Neural cell (in vitro differentiated cells): ENCODE measurements around the gene UQCC3. TPM values are rescaled to one million over a fixed set of nuclear protein-coding genes. Genes with fewer than 3 reads are reported as not detected.

Experiments used
- H2AFZ ChIP-seq: fragments of 200-600, 300-800 bp; sonication (generic), shearing (Covaris generic); 2 replicates; pipeline ENCODE4 v1.6.0; 2014; ENCODE audit warnings: low read depth, mild to moderate bottlenecking, antibody characterized with exemption, low read length, moderate library complexity
- H3F3A ChIP-seq: fragments of 200-600 bp; shearing (Covaris generic); 2 replicates; pipeline ENCODE4 v1.6.1; 2016; ENCODE audit warnings: mild to moderate bottlenecking, moderate library complexity, mixed read lengths, antibody characterized with exemption, low read length; ENCODE audit not compliant: insufficient read depth, poor library complexity, severe bottlenecking
- H3K27ac ChIP-seq: fragments of 200-600, 300-800 bp; sonication (generic), shearing (Covaris generic); 2 replicates; pipeline ENCODE4 v1.5.1; 2014; ENCODE audit warnings: mild to moderate bottlenecking, low read length, moderate library complexity
- H3K27me3 ChIP-seq: fragments of 300-800, 200-600 bp; sonication (generic), shearing (Covaris generic); 2 replicates; pipeline ENCODE4 v1.6.0; 2014; ENCODE audit warnings: mild to moderate bottlenecking, low read depth, low read length, moderate library complexity; ENCODE audit not compliant: insufficient read depth
- H3K36me3 ChIP-seq: fragments of 300-800, 200-600 bp; sonication (generic), shearing (Covaris generic); 2 replicates; pipeline ENCODE4 v1.5.1; 2014; ENCODE audit warnings: mild to moderate bottlenecking, antibody characterized with exemption, low read length, moderate library complexity; ENCODE audit not compliant: insufficient read depth
- H3K4me2 ChIP-seq: fragments of 300-800, 200-600 bp; sonication (generic), shearing (Covaris generic); 2 replicates; pipeline ENCODE4 v1.6.0; 2014; ENCODE audit warnings: mild to moderate bottlenecking, low read length
- H3K4me3 ChIP-seq: fragments of 300-800, 200-600 bp; sonication (generic), shearing (Covaris generic); 2 replicates; pipeline ENCODE4 v1.5.1; 2014; ENCODE audit warnings: mild to moderate bottlenecking, low read length, moderate library complexity
- H3K79me2 ChIP-seq: fragments of 200-600 bp; shearing (Covaris generic); replicated peaks from 2 replicates; pipeline ENCODE4 v1.6.0; 2014; ENCODE audit warnings: mild to moderate bottlenecking, low read length, moderate library complexity; ENCODE audit not compliant: insufficient read depth
- H3K9ac ChIP-seq: fragments of 300-800, 200-600 bp; sonication (generic), shearing (Covaris generic); 2 replicates; pipeline ENCODE4 v1.6.1; 2016; ENCODE audit warnings: mild to moderate bottlenecking, low read length, mixed read lengths
- H3K9me2 ChIP-seq: fragments of 200-600 bp; shearing (Covaris generic); 2 replicates; pipeline ENCODE4 v1.6.1; 2016; ENCODE audit warnings: mild to moderate bottlenecking, low read length, mixed read lengths; ENCODE audit not compliant: insufficient read depth
- H3K9me3 ChIP-seq: fragments of 200-600, 300-800 bp; sonication (generic), shearing (Covaris generic); 2 replicates; pipeline ENCODE4 v1.6.1; 2016; ENCODE audit warnings: mild to moderate bottlenecking, mixed run types, low read length, moderate library complexity, mixed read lengths
- H4K20me1 ChIP-seq: fragments of 200-600 bp; shearing (Covaris generic); 2 replicates; pipeline ENCODE4 v1.6.1; 2016; ENCODE audit warnings: mild to moderate bottlenecking, mixed run types; ENCODE audit not compliant: insufficient read depth
- EP300 ChIP-seq: fragments of 450-650 bp; conservative IDR thresholded peaks from 2 replicates; pipeline ENCODE4 v1.6.1; 2014; ENCODE audit warnings: antibody characterized with exemption, mild to moderate bottlenecking, moderate library complexity; ENCODE audit not compliant: poor library complexity, severe bottlenecking
- EZH2 ChIP-seq: fragments of 200-600, 300-800 bp; shearing (Covaris generic), sonication (generic); IDR thresholded peaks from 2 replicates; pipeline ENCODE4 v1.6.1; 2014; ENCODE audit warnings: antibody characterized with exemption, low read length, borderline replicate concordance, mild to moderate bottlenecking; ENCODE audit not compliant: insufficient read depth, poor library complexity, severe bottlenecking
- MXI1 ChIP-seq: fragments of 450-650 bp; conservative IDR thresholded peaks from 2 replicates; pipeline ENCODE4 v1.6.1; 2014; ENCODE audit warnings: antibody characterized with exemption, mild to moderate bottlenecking; ENCODE audit not compliant: poor library complexity, severe bottlenecking
- POLR2AphosphoS5 ChIP-seq: IDR thresholded peaks from 2 replicates; pipeline ENCODE4 v1.6.1; 2012
- RAD21 ChIP-seq: fragments of 450-650 bp; conservative IDR thresholded peaks from 2 replicates; pipeline ENCODE4 v1.6.1; 2014; ENCODE audit warnings: antibody characterized with exemption, mild to moderate bottlenecking, moderate library complexity
- SMC3 ChIP-seq: fragments of 450-650 bp; conservative IDR thresholded peaks from 2 replicates; pipeline ENCODE4 v1.6.1; 2014; ENCODE audit warnings: antibody characterized with exemption, mild to moderate bottlenecking, moderate library complexity; ENCODE audit not compliant: poor library complexity
- TAF1 ChIP-seq: IDR thresholded peaks from 2 replicates; pipeline ENCODE4 v1.6.1; 2012; ENCODE audit warnings: low read depth
- polyA plus RNA-seq: library from polyadenylated mRNA; depleted of rRNA; stranded (reverse); fragments of >200 nt; gene quantifications from 2 replicates; pipeline ENCODE4 v1.2.3, GENCODE V29; 2014
- TF ChIP-seq, protein P1 (sequence below): fragments of 450-650 bp; IDR thresholded peaks from 2 replicates; pipeline ENCODE4 v1.5.1; 2014; ENCODE audit warnings: antibody characterized with exemption, mild to moderate bottlenecking, moderate library complexity; ENCODE audit not compliant: poor library complexity, severe bottlenecking
- TF ChIP-seq, protein P2 (sequence below): IDR thresholded peaks from 2 replicates; pipeline ENCODE4 v1.6.1; 2012; ENCODE audit warnings: borderline replicate concordance

Gene UQCC3
- polyA plus RNA-seq, 1 donor from 2014 or later = 8.4 TPM

DNA sequence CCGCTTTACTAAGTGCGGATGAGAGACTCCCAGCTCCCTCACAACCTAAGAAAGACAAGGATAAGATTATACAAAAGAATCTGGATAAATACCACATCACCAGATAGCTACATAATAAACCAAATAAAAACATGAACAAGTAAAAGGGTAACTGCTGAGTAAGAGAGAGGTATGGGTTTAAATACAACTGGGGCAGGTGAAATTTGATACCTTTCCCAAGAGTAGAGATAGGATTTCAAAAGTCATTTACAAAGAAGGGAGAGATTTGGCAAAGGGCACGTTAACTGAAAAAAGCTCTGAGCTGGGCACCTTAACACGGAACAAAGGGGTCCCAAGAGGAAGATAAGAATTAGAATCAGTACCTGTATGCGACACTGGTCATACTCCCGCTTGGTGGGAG is 5.7 kb downstream of the UQCC3 start:
- Histone ChIP-seq H2AFZ (no peak overlapping the region), H3K27me3 (no peaks in the 10 kb centered on the region), H3F3A (no peaks in the 10 kb centered on the region), H3K4me3 (peak overlapping the region; percentile 79), H3K9me2 (no peaks in the 10 kb centered on the region), H3K4me2 (no peak overlapping the region), H3K79me2 (peaks cover 8% of the 10 kb centered on the region), H3K9me3 (no peaks in the 10 kb centered on the region), H3K27ac (no peak overlapping the region), H3K36me3 (no peaks in the 10 kb centered on the region), H3K9ac (no peak overlapping the region), H4K20me1 (no peaks in the 10 kb centered on the region)
- TF ChIP-seq SMC3 = no peak
- TF ChIP-seq EP300 = no peak
- no peak for TF ChIP-seq EZH2
- TF ChIP-seq RAD21 = no peak
- no peak for TF ChIP-seq TAF1
- TF ChIP-seq, protein P1, sequence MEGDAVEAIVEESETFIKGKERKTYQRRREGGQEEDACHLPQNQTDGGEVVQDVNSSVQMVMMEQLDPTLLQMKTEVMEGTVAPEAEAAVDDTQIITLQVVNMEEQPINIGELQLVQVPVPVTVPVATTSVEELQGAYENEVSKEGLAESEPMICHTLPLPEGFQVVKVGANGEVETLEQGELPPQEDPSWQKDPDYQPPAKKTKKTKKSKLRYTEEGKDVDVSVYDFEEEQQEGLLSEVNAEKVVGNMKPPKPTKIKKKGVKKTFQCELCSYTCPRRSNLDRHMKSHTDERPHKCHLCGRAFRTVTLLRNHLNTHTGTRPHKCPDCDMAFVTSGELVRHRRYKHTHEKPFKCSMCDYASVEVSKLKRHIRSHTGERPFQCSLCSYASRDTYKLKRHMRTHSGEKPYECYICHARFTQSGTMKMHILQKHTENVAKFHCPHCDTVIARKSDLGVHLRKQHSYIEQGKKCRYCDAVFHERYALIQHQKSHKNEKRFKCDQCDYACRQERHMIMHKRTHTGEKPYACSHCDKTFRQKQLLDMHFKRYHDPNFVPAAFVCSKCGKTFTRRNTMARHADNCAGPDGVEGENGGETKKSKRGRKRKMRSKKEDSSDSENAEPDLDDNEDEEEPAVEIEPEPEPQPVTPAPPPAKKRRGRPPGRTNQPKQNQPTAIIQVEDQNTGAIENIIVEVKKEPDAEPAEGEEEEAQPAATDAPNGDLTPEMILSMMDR = no peak
- TF ChIP-seq POLR2AphosphoS5 = no peak
- TF ChIP-seq MXI1 = no peak
- TF ChIP-seq, protein P2, sequence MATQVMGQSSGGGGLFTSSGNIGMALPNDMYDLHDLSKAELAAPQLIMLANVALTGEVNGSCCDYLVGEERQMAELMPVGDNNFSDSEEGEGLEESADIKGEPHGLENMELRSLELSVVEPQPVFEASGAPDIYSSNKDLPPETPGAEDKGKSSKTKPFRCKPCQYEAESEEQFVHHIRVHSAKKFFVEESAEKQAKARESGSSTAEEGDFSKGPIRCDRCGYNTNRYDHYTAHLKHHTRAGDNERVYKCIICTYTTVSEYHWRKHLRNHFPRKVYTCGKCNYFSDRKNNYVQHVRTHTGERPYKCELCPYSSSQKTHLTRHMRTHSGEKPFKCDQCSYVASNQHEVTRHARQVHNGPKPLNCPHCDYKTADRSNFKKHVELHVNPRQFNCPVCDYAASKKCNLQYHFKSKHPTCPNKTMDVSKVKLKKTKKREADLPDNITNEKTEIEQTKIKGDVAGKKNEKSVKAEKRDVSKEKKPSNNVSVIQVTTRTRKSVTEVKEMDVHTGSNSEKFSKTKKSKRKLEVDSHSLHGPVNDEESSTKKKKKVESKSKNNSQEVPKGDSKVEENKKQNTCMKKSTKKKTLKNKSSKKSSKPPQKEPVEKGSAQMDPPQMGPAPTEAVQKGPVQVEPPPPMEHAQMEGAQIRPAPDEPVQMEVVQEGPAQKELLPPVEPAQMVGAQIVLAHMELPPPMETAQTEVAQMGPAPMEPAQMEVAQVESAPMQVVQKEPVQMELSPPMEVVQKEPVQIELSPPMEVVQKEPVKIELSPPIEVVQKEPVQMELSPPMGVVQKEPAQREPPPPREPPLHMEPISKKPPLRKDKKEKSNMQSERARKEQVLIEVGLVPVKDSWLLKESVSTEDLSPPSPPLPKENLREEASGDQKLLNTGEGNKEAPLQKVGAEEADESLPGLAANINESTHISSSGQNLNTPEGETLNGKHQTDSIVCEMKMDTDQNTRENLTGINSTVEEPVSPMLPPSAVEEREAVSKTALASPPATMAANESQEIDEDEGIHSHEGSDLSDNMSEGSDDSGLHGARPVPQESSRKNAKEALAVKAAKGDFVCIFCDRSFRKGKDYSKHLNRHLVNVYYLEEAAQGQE = no peak

DNA sequence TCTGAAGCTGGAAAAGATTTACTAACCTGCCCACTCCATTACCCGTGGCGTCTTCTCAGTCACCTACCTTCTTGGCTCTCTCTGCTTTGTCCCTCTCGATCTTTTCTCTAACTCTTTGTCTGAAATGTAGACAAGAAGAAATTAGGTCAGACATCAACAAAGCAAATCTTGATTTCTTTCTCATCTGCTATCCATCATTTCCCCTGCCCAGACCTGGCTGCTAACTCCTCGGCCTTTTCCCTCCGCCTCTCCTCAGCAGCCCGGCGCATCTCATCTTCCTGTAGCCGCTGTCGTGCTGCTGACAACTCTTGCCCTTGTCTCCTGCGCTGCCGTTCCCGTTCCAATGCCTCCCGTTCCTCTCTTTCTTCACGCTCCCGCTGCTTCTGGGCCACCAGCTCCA is 6.2 kb downstream of the UQCC3 start:
- no peaks in the 10 kb centered on the region for H3K9me3 ChIP-seq
- no peaks in the 10 kb centered on the region for H4K20me1 ChIP-seq
- H2AFZ ChIP-seq = no peak overlapping the region
- H3K4me3 ChIP-seq = peak overlapping the region; percentile 79
- H3K27me3 ChIP-seq = no peaks in the 10 kb centered on the region
- peak overlapping the region; percentile 91 for H3K4me2 ChIP-seq
- peak overlapping the region; percentile 84 for H3K9ac ChIP-seq
- H3K36me3 ChIP-seq = no peaks in the 10 kb centered on the region
- no peak for TF ChIP-seq EP300
- TF ChIP-seq EZH2 = no peak
- no peak for TF ChIP-seq RAD21
- TF ChIP-seq TAF1 = no peak
- TF ChIP-seq, protein P2 = no peak
- TF ChIP-seq POLR2AphosphoS5 = no peak
- TF ChIP-seq MXI1 = no peak
- TF ChIP-seq, protein P1 = no peak
- TF ChIP-seq SMC3 = no peak
- no peaks in the 10 kb centered on the region for H3K9me2 ChIP-seq
- no peak overlapping the region for H3K27ac ChIP-seq
- H3F3A ChIP-seq = no peaks in the 10 kb centered on the region
- H3K79me2 ChIP-seq = peaks cover 8% of the 10 kb centered on the region
